Memory B cell (primary cell): ENCODE data around the gene FGF12.

ENCODE experiments used
- ATAC-seq: fragments of 150-1000 bp; cut with Tn5 transposase; 2 replicates; pipeline ENCODE4 v1.10.0; 2021; ENCODE audit warnings: low read depth, mild to moderate bottlenecking, moderate library complexity
- DNase-seq, 2 donors: peaks; one replicate each; pipeline ENCODE4 v3.0.0; 2022; ENCODE audit warnings: low spot score in 2 of 2
- H3K27ac Mint-ChIP-seq: one replicate; pipeline ENCODE4 v1.8.0; 2022; ENCODE audit warnings: mild to moderate bottlenecking, moderate library complexity, mixed read lengths
- H3K27me3 Mint-ChIP-seq: one replicate; pipeline ENCODE4 v1.8.0; 2022; ENCODE audit warnings: mixed read lengths
- H3K36me3 Mint-ChIP-seq: one replicate; pipeline ENCODE4 v1.8.0; 2022; ENCODE audit warnings: mild to moderate bottlenecking, mixed read lengths
- H3K4me1 Mint-ChIP-seq: one replicate; pipeline ENCODE4 v1.8.0; 2022; ENCODE audit warnings: mixed read lengths
- H3K4me3 Mint-ChIP-seq: one replicate; pipeline ENCODE4 v1.8.0; 2022; ENCODE audit warnings: mild to moderate bottlenecking, moderate library complexity, mixed read lengths
- H3K9me3 Mint-ChIP-seq: one replicate; pipeline ENCODE4 v1.8.0; 2022; ENCODE audit warnings: mixed read lengths

FGF12 gene

DNA sequence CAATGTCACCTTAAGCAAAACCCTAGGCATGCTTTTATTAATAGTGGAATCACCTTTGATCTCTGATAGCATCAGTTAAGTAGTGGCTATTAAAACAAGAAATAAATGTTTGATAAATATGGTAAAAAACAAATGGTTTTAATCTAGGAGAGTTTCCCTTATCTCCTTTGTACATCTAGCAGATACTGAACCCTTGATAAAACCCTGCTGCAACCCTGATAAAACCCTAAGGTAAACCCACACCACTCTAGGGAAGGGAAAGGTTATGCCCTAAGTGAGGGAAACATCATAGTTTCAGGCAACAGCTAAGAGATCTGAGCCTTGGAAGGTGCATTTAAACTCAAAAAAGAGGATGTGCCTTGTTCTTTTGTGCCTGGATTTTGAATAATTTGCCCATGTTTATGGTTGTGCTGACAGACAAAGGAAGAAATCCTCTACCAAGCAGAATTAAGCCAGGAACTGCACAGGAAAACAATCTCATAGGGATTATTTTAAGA is 309.7 kb downstream of the FGF12 start:
- ATAC-seq (no peak), DNase-seq (no peak)
- Mint-ChIP-seq H3K36me3 (no peaks in the 10 kb centered on the region), H3K4me3 (no peak overlapping the region), H3K27ac (no peak overlapping the region), H3K9me3 (no peaks in the 10 kb centered on the region), H3K4me1 (no peaks in the 10 kb centered on the region), H3K27me3 (peaks cover 3% of the 10 kb centered on the region)

DNA sequence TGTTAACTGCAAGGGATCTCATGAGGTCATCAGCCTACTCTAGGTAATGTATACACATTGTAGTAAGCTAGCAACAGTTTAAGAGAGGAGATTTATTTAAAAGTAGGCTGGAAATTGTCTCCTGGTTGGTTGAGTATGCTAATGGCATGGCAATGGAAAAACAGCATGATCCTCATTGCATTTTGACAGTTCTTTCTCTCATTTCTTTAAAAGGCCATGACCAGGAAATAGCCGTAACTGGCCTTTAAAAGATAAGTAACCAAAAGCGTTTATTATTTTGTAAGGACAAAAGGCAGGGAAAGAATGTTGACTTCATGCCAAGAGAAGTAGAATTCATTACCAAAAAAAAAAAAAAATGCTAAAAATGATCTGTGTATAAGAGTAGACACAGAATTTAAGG is 310.3 kb downstream of the FGF12 start:
- Mint-ChIP-seq H3K4me3 (no peak overlapping the region), H3K27ac (no peak overlapping the region), H3K4me1 (no peaks in the 10 kb centered on the region), H3K27me3 (peaks cover 3% of the 10 kb centered on the region), H3K36me3 (no peaks in the 10 kb centered on the region), H3K9me3 (no peaks in the 10 kb centered on the region)
- ATAC-seq (no peak), DNase-seq (no peak)

- Mint-ChIP-seq H3K27me3 (peaks cover 9% of the 10 kb centered on the region), H3K36me3 (no peaks in the 10 kb centered on the region), H3K9me3 (no peaks in the 10 kb centered on the region), H3K4me1 (peaks cover 2% of the 10 kb centered on the region), H3K27ac (no peak overlapping the region), H3K4me3 (no peak overlapping the region)
- no peak for DNase-seq
- no peak for ATAC-seq
These were observed 313.9 kb downstream of the FGF12 start for GRCh38 chr3:192413461-192413860.

DNA sequence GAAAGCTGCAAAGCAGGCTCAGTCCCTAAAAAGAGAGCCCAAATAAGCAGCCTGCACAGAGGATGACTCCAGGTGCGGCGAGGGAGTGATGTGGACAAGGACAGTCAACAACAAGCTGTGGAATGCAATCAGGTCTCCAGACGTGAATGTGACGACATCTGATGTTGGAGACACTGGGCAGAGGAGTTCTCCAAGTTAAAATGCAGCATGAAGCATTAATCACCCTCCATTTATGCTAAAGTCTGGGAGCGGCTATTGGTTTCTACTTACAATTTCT is 316.7 kb downstream of the FGF12 start:
- H3K4me3 Mint-ChIP-seq, result no peak overlapping the region
- peaks cover 21% of the 10 kb centered on the region for H3K27me3 Mint-ChIP-seq
- H3K4me1 Mint-ChIP-seq, result peaks cover 10% of the 10 kb centered on the region
- H3K36me3 Mint-ChIP-seq, result no peaks in the 10 kb centered on the region
- DNase-seq (no peak), ATAC-seq (no peak)
- H3K9me3 Mint-ChIP-seq, result no peaks in the 10 kb centered on the region
- no peak overlapping the region for H3K27ac Mint-ChIP-seq

- H3K4me1 Mint-ChIP-seq, result peaks cover 10% of the 10 kb centered on the region
- H3K27ac Mint-ChIP-seq, result no peak overlapping the region
- no peaks in the 10 kb centered on the region for H3K9me3 Mint-ChIP-seq
- H3K36me3 Mint-ChIP-seq, result no peaks in the 10 kb centered on the region
- no peak for DNase-seq
- H3K4me3 Mint-ChIP-seq, result no peak overlapping the region
- ATAC-seq, result peak; percentile 19
- peaks cover 24% of the 10 kb centered on the region for H3K27me3 Mint-ChIP-seq
These were observed 317.3 kb downstream of the FGF12 start for GRCh38 chr3:192409838-192410683.

DNA sequence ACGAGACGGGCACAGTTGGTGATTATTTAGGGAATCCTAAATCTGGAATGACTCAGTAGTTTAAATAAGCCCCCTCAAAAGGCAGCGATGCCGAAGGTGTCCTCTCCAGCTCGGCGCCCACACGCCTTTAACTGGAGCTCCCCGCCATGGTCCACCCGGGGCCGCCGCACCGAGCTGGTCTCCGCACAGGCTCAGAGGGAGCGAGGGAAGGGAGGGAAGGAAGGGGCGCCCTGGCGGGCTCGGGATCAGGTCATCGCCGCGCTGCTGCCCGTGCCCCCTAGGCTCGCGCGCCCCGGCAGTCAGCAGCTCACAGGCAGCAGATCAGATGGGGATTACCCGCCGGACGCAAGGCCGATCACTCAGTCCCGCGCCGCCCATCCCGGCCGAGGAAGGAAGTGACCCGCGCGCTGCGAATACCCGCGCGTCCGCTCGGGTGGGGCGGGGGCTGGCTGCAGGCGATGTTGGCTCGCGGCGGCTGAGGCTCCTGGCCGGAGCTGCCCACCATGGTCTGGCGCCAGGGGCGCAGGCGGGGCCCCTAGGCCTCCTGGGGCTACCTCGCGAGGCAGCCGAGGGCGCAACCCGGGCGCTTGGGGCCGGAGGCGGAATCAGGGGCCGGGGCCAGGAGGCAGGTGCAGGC is 318.0 kb downstream of the FGF12 start:
- H3K9me3 Mint-ChIP-seq, result no peaks in the 10 kb centered on the region

GRCh38 chr3:192408647-192409200 is 318.6 kb downstream of the FGF12 start:
- no peaks in the 10 kb centered on the region for H3K36me3 Mint-ChIP-seq
- H3K9me3 Mint-ChIP-seq, result no peaks in the 10 kb centered on the region
- peak overlapping the region; percentile 88 for H3K4me3 Mint-ChIP-seq
- no peak overlapping the region for H3K27ac Mint-ChIP-seq
- H3K27me3 Mint-ChIP-seq, result peaks cover 26% of the 10 kb centered on the region
- peaks cover 10% of the 10 kb centered on the region for H3K4me1 Mint-ChIP-seq
- DNase-seq (no peak), ATAC-seq (no peak)

More for the DNA sequence above, 318.0 kb downstream of the FGF12 start:
- Mint-ChIP-seq H3K27ac (no peak overlapping the region), H3K4me1 (peaks cover 10% of the 10 kb centered on the region), H3K4me3 (peak overlapping the region; percentile 55), H3K27me3 (peaks cover 24% of the 10 kb centered on the region), H3K36me3 (no peaks in the 10 kb centered on the region)
- ATAC-seq (peak; percentile 24), DNase-seq (no peak)

DNA sequence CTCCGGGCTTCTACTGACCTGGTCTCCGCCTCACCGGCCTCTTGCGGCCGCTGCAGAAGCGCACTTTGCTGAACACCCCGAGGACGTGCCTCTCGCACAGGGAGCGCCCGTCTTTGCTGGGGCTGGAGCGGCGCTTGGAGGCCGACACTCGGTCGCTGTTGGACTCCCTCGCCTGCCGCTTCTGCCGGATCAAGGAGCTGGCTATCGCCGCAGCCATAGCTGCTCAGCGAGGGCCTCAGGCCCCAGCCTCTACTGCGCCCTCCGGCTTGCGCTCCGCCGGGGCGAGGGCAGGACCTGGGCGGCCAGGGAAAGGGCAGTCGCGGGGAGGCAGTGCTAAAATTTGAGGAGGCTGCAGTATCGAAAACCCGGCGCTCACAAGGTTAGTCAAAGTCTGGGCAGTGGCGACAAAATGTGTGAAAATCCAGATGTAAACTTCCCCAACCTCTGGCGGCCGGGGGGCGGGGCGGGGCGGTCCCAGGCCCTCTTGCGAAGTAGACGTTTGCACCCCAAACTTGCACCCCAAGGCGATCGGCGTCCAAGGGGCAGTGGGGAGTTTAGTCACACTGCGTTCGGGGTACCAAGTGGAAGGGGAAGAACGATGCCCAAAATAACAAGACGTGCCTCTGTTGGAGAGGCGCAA is 319.2 kb downstream of the FGF12 start:
- ATAC-seq, result no peak
- Mint-ChIP-seq H3K9me3 (no peaks in the 10 kb centered on the region), H3K4me1 (peaks cover 10% of the 10 kb centered on the region), H3K4me3 (peak overlapping the region; percentile 88), H3K27ac (no peak overlapping the region), H3K27me3 (peaks cover 26% of the 10 kb centered on the region), H3K36me3 (no peaks in the 10 kb centered on the region)
- DNase-seq, result no peak

- peaks cover 2% of the 10 kb centered on the region for H3K9me3 Mint-ChIP-seq
- H3K36me3 Mint-ChIP-seq, result no peaks in the 10 kb centered on the region
- H3K27me3 Mint-ChIP-seq, result peaks cover 7% of the 10 kb centered on the region
- ATAC-seq, result no peak
- no peak overlapping the region for H3K27ac Mint-ChIP-seq
- no peak for DNase-seq
- H3K4me1 Mint-ChIP-seq, result no peaks in the 10 kb centered on the region
- no peak overlapping the region for H3K4me3 Mint-ChIP-seq
These were observed 327.6 kb downstream of the FGF12 start for GRCh38 chr3:192399767-192400166.

GRCh38 chr3:192397012-192397411 is 330.3 kb downstream of the FGF12 start:
- no peak overlapping the region for H3K27ac Mint-ChIP-seq
- peaks cover 2% of the 10 kb centered on the region for H3K27me3 Mint-ChIP-seq
- ATAC-seq, result no peak
- no peak overlapping the region for H3K4me3 Mint-ChIP-seq
- H3K9me3 Mint-ChIP-seq, result peaks cover 2% of the 10 kb centered on the region
- no peaks in the 10 kb centered on the region for H3K36me3 Mint-ChIP-seq
- no peaks in the 10 kb centered on the region for H3K4me1 Mint-ChIP-seq
- DNase-seq, result no peak

DNA sequence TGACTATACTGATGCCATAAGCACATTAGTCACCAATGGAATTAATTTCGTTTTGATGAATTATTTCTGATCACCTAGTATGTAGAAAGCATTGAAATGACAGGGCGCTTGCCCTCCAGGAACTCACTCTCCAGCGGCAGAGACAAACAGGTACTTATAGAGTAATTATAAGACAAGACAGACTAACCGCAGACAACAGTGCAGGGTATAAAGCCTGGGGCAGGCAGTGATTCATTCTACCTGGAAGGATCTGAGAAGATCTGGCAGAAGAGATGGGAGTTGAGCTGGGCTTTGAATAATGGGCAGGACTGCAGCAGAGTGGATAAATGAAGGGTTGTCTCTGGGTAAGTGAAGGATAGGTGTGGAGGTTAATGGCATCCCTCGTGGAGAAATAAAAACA is 331.8 kb downstream of the FGF12 start:
- H3K27me3 Mint-ChIP-seq, result no peaks in the 10 kb centered on the region
- ATAC-seq (no peak), DNase-seq (no peak)
- no peaks in the 10 kb centered on the region for H3K4me1 Mint-ChIP-seq
- no peak overlapping the region for H3K27ac Mint-ChIP-seq
- H3K9me3 Mint-ChIP-seq, result no peaks in the 10 kb centered on the region
- no peak overlapping the region for H3K4me3 Mint-ChIP-seq
- no peaks in the 10 kb centered on the region for H3K36me3 Mint-ChIP-seq

DNA sequence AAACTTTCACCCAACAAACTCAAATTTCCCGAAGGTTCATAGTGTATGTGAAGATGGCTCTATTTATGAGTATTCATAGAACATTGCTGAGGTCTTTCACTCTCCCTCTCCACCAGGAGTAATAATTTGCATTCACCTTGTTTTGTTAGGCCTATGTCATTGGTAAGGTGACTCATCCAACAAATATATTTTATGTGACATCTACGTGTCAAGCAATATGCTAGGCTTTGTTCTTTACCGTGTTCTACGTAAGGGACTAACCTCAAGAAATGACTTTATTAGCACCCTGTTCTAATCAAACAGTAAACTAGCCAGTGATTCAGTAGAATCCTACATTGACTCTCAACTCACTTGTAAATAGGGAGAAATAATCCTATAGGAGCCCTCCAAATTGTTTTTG is 334.4 kb downstream of the FGF12 start:
- H3K4me1 Mint-ChIP-seq, result no peaks in the 10 kb centered on the region
- H3K4me3 Mint-ChIP-seq, result no peak overlapping the region
- H3K9me3 Mint-ChIP-seq, result no peaks in the 10 kb centered on the region
- no peak overlapping the region for H3K27ac Mint-ChIP-seq
- no peaks in the 10 kb centered on the region for H3K27me3 Mint-ChIP-seq
- ATAC-seq (no peak), DNase-seq (no peak)
- H3K36me3 Mint-ChIP-seq, result no peaks in the 10 kb centered on the region

DNA sequence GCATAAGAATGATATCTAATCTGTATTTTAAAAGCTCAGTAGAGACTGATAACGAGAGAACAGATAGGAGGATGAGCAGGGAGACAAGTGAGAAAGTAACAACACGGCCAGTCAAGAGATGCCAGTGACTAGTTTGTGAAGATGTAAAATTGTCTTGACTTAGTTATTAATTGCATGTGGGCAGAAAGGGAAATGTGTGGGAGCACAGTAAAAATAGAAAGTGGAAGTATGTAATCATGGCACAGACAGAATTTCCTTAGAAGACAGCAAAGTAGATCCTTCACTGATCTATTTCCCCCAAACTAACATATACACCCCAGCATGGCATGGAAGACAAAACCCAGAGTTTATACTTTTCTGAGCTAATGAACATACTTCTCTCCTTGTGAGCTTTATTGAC is 344.5 kb downstream of the FGF12 start:
- ATAC-seq, result no peak
- no peak overlapping the region for H3K4me3 Mint-ChIP-seq
- no peaks in the 10 kb centered on the region for H3K9me3 Mint-ChIP-seq
- peaks cover 3% of the 10 kb centered on the region for H3K4me1 Mint-ChIP-seq
- peaks cover 9% of the 10 kb centered on the region for H3K27me3 Mint-ChIP-seq
- no peaks in the 10 kb centered on the region for H3K36me3 Mint-ChIP-seq
- no peak for DNase-seq
- no peak overlapping the region for H3K27ac Mint-ChIP-seq

GRCh38 chr3:192373586-192373985 is 353.8 kb downstream of the FGF12 start:
- Mint-ChIP-seq H3K4me3 (no peak overlapping the region), H3K36me3 (no peaks in the 10 kb centered on the region), H3K27ac (no peak overlapping the region), H3K9me3 (no peaks in the 10 kb centered on the region), H3K4me1 (no peaks in the 10 kb centered on the region), H3K27me3 (peaks cover 3% of the 10 kb centered on the region)
- ATAC-seq, result no peak
- DNase-seq, result no peak
